A673 (cell line): ENCODE results near the gene CAMK1.

Experiments
- EZH2 ChIP-seq: fragments of 200-600 bp; sonication (generic); IDR thresholded peaks from 2 replicates; pipeline ENCODE4 v1.6.1; 2017; ENCODE audit warnings: borderline replicate concordance, low read depth, mild to moderate bottlenecking, mixed read lengths, antibody characterized with exemption, low read length; ENCODE audit not compliant: poor library complexity, severe bottlenecking
- TF ChIP-seq, protein P1 (sequence below): fragments of 300-800, 200-600 bp; sonication (generic); conservative IDR thresholded peaks from 2 replicates; pipeline ENCODE4 v1.5.1; 2017; ENCODE audit warnings: low read depth, mild to moderate bottlenecking, antibody characterized with exemption, low read length, moderate library complexity, mixed read lengths

DNA sequence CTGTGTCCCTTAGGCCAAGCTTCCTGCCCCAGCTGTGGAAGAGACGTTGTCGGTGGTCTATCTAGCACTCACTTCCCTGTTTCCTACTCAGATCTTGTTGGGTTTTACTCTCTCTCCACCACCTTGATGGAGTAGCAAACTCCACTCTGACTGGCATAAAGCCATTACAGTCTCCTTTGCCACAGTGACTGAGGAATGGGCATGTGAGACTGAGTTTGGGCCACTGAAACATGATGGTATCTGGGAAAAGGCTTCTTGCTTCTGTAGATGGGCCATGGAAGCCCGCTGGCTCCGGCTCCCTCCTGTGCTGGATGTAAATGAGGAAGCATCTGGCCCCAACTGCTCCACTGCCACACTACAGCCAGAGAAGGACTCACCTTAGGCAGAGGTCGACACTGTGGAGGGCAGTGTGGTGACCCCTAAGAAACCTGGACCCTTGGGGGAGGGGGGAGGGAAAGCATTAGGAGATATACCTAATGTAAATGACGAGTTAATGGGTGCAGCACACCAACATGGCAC, 9.4 kb upstream of the CAMK1 start:
- TF ChIP-seq, protein P1, sequence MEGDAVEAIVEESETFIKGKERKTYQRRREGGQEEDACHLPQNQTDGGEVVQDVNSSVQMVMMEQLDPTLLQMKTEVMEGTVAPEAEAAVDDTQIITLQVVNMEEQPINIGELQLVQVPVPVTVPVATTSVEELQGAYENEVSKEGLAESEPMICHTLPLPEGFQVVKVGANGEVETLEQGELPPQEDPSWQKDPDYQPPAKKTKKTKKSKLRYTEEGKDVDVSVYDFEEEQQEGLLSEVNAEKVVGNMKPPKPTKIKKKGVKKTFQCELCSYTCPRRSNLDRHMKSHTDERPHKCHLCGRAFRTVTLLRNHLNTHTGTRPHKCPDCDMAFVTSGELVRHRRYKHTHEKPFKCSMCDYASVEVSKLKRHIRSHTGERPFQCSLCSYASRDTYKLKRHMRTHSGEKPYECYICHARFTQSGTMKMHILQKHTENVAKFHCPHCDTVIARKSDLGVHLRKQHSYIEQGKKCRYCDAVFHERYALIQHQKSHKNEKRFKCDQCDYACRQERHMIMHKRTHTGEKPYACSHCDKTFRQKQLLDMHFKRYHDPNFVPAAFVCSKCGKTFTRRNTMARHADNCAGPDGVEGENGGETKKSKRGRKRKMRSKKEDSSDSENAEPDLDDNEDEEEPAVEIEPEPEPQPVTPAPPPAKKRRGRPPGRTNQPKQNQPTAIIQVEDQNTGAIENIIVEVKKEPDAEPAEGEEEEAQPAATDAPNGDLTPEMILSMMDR: no peak
- TF ChIP-seq EZH2: no peak
